Gastrocnemius medialis (tissue), 4 donors: ENCODE results near the gene HORMAD1.

Source experiments
- CTCF ChIP-seq, 5 experiments: fragments of 450-650 bp in 3 of 5; fragments of 200-600 bp in 2 of 5; sonication (generic) in 2 of 5; IDR thresholded peaks in 4 of 5; conservative IDR thresholded peaks in 1 of 5; 1 replicate in 4 of 5; 2 replicates in 1 of 5; pipeline ENCODE4 v1.5.1; 2016 to 2019; ENCODE audit warnings: antibody characterized with exemption in 5 of 5, mild to moderate bottlenecking in 3 of 5, moderate library complexity in 3 of 5
- POLR2A ChIP-seq, 2 donors: fragments of 450-650 bp; IDR thresholded peaks; one replicate each; pipeline ENCODE4 v1.6.1; 2017; ENCODE audit warnings: antibody characterized with exemption in 2 of 2, mild to moderate bottlenecking in 2 of 2, moderate library complexity in 2 of 2

- TF ChIP-seq CTCF (IDR thresholded peaks at IDR 0.05 in 4 of 5, conservative IDR thresholded peaks at IDR 0.05 in 1 of 5) = no peak
- no peak for TF ChIP-seq POLR2A (IDR thresholded peaks at IDR 0.05)
Measured at GRCh38 chr1:150683914-150684313, 36.8 kb downstream of the HORMAD1 start.
